Measurements from ENCODE around the gene SSTR3.

SSTR3 gene

GRCh38 chr22:37231406-37232139 lies 19.3 kb upstream of the SSTR3 start:
- Histone ChIP-seq H3K27ac (ENCODE audit: low read length) (no peak overlapping the region), H3K36me3 (ENCODE audit: control insufficient read depth in 1 of 2, insufficient read depth in 2 of 2, low read length in 2 of 2) (no peaks in the 10 kb centered on the region), H3K4me3 (ENCODE audit: low read depth in 1 of 2, low read length in 2 of 2) (no peak overlapping the region), H3K9me3 (ENCODE audit: control insufficient read depth in 1 of 2, low read length in 2 of 2) (no peaks in the 10 kb centered on the region), H3K27me3 (ENCODE audit: low read depth, low read length) (no peaks in the 10 kb centered on the region), H3K4me1 (ENCODE audit: control insufficient read depth in 1 of 2, insufficient read depth in 2 of 2, low read length in 2 of 2) (peaks cover 4 to 10% of the 10 kb centered on the region in 2 donors)

DNA sequence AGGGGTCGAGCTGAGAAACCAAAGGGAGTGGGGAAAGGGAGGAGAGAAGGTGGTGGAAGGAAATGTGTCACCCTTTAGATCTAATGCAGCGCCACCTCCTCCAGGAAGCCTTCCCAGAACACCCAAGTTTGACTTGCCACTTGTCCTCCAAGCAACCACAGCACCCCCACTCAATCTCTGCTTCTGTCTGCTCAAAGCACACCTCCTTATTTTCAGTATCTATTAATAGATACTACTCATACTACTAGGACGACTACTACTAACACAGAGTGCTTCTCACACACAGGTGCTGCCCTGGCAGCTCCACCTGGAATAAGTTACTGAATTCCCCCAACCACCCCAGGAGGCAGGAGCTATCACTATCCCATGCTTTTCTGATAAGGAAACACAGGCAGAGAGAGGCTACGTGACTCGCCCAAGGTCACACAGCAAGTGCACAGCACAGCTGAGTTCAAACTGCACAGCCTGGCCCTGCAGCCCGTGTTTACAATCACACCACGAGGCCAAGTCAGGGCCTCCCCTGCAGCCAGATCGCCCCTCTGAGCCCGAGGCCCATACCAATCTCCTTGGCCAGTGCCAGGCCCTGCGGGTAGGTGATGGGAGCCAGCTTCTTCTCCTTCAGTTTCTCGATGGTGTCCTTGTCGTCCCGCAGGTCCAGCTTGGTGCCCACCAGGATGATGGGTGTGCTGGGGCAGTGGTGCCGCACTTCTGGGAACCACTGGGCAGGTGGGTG lies 18.6 kb upstream of the SSTR3 start:
- H3K9me3 ChIP-seq (ENCODE audit: control insufficient read depth in 1 of 2, low read length in 2 of 2) = no peaks in the 10 kb centered on the region
- no peak overlapping the region for H3K27ac ChIP-seq (ENCODE audit: low read length)
- peaks cover 4 to 10% of the 10 kb centered on the region in 2 donors for H3K4me1 ChIP-seq (ENCODE audit: control insufficient read depth in 1 of 2, insufficient read depth in 2 of 2, low read length in 2 of 2)
- H3K4me3 ChIP-seq (ENCODE audit: low read depth in 1 of 2, low read length in 2 of 2) = no peak overlapping the region
- no peaks in the 10 kb centered on the region for H3K36me3 ChIP-seq (ENCODE audit: control insufficient read depth in 1 of 2, insufficient read depth in 2 of 2, low read length in 2 of 2)
- H3K27me3 ChIP-seq (ENCODE audit: low read depth, low read length) = no peaks in the 10 kb centered on the region

DNA sequence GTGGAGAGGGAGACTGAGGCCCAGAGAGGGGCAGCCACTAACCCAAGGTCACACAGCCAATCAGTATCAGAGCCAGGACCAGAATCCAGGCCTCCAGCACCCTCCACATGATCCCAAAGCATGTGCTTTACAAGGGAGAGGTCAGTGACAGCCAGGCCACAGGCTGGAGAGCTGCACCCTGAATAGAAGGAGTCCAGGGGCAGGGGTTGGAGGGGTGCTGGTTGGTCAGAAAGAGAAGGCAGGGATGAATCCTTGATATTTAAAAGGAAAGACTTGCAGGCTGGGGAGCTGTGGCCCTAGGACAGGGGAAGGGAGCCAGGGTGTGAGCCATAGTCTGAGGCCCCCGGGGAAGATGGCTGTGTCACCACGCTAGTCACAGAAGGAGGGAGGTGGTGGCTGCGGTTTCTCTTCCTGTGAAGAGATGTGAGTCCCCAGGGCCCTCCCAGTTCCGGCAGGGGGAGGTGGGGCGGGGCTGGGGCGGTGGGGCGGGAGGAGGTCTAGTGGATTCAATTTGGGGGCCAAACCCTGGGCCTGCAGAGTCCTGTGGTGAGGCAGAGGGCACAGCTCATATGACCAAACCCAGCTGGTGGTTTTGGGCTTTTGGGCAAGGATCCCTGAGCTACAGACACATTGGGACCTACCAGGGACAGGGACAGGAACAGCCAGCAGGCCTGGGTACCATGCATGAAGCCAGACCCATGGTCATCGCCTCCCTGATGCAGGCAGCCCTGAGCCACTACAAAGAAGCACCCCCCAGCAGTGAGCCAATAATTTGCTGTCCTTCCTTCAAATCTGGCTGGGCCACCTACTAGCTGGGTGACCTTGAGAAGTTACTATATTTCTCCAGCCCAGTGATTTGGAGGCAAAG lies 17.8 kb upstream of the SSTR3 start:
- peaks cover 4 to 10% of the 10 kb centered on the region in 2 donors for H3K4me1 ChIP-seq (ENCODE audit: control insufficient read depth in 1 of 2, insufficient read depth in 2 of 2, low read length in 2 of 2)
- H3K9me3 ChIP-seq (ENCODE audit: control insufficient read depth in 1 of 2, low read length in 2 of 2) = no peaks in the 10 kb centered on the region
- H3K36me3 ChIP-seq (ENCODE audit: control insufficient read depth in 1 of 2, insufficient read depth in 2 of 2, low read length in 2 of 2) = no peaks in the 10 kb centered on the region
- H3K27ac ChIP-seq (ENCODE audit: low read length) = peak overlapping the region; percentile 72
- H3K4me3 ChIP-seq (ENCODE audit: low read depth in 1 of 2, low read length in 2 of 2) = no peak overlapping the region
- H3K27me3 ChIP-seq (ENCODE audit: low read depth, low read length) = no peaks in the 10 kb centered on the region

DNA sequence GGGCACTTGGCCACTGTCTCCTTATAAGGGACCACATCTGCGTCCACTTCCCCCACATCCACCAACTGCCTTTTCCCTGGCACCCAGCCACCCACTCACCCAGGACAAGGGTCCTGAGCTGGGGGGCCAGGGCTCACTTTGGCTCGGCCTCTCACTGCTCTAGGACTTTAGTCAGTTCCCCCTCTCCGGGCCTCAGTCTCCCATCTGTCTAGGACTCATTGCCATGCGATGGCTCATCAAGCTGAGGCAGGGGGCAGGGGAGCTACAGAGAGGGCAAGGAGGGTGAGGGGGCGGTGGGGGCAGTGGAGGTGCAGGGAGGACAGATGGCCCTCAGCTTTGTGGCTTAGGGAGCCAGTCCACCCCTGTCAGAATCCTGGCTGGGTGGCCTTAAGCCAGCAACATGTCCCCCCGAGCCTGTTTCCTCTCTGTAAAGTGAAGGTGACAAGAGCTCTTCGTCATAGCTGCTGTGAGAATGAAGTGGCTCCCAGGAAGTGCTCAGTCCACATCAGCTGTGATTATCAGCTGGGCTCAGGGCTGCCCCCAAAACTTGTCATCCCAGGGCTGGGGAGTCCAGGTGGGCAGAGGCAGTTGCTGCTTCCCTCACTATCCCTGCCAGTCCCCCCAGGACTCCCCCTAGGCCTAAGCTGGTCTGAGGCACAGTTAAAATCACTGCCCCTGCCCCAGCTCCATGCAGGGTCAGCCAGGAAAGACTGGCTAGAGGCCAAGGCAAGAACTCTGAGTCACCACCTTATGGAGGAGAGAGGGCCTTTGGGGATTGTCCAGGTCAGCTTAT lies 16.9 kb upstream of the SSTR3 start:
- Histone ChIP-seq H3K27me3 (ENCODE audit: low read depth, low read length) (no peaks in the 10 kb centered on the region), H3K36me3 (ENCODE audit: control insufficient read depth in 1 of 2, insufficient read depth in 2 of 2, low read length in 2 of 2) (no peaks in the 10 kb centered on the region), H3K9me3 (ENCODE audit: control insufficient read depth in 1 of 2, low read length in 2 of 2) (no peaks in the 10 kb centered on the region), H3K4me1 (ENCODE audit: control insufficient read depth in 1 of 2, insufficient read depth in 2 of 2, low read length in 2 of 2) (peaks cover 4 to 10% of the 10 kb centered on the region in 2 donors), H3K27ac (ENCODE audit: low read length) (peak overlapping the region; percentile 72), H3K4me3 (ENCODE audit: low read depth in 1 of 2, low read length in 2 of 2) (no peak overlapping the region)

DNA sequence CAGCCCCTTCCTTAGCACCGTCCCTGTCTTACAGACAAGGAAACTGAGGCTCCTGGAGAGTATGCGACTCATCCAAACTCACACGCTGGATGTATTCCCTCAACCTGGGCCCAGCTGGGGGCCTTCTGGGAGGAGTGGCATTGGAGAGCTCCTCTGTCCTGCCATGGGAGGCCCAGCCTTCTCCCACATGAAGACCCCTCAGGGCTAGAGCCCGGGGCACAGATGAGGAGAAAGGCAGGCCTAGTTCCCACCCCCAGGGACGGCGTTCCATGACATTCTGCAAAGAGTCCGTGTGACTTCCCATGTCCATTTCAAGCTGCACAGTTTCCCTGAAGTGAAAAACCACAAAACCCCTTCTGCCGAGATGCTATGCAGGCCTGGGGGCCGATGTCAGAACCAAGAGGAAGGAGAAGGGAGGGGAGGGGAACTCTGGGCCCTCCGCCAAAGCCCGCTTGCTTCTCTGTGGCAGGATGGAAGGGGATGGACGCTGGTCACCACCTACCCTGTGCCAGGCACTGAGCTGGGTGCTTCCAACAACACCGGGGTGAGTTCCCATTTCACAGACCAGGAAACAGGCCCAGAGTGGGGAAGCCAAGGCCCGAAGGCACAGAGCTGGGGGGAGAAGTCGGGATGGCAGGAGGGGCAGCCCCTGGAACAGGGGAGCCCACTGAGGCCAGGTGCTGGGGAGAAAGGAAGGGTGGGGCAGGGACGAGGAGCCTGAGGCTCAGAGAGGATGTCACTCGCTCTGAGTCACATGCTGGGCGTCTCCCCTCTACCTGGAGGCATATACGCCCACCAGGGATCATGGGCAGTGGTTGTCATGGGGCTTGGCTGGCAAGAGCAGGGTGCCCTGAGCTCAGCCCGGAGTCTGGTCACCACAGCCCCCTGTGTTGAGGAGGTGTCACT lies 16.1 kb upstream of the SSTR3 start:
- Histone ChIP-seq H3K4me1 (ENCODE audit: control insufficient read depth in 1 of 2, insufficient read depth in 2 of 2, low read length in 2 of 2) (peaks cover 4 to 10% of the 10 kb centered on the region in 2 donors), H3K9me3 (ENCODE audit: control insufficient read depth in 1 of 2, low read length in 2 of 2) (no peaks in the 10 kb centered on the region), H3K27ac (ENCODE audit: low read length) (peak overlapping the region; percentile 23), H3K27me3 (ENCODE audit: low read depth, low read length) (no peaks in the 10 kb centered on the region), H3K4me3 (ENCODE audit: low read depth in 1 of 2, low read length in 2 of 2) (no peak overlapping the region), H3K36me3 (ENCODE audit: control insufficient read depth in 1 of 2, insufficient read depth in 2 of 2, low read length in 2 of 2) (no peaks in the 10 kb centered on the region)

- Histone ChIP-seq H3K4me1 (ENCODE audit: control insufficient read depth in 1 of 2, insufficient read depth in 2 of 2, low read length in 2 of 2) (peaks cover 4 to 10% of the 10 kb centered on the region in 2 donors), H3K9me3 (ENCODE audit: control insufficient read depth in 1 of 2, low read length in 2 of 2) (no peaks in the 10 kb centered on the region), H3K36me3 (ENCODE audit: control insufficient read depth in 1 of 2, insufficient read depth in 2 of 2, low read length in 2 of 2) (no peaks in the 10 kb centered on the region), H3K27ac (ENCODE audit: low read length) (no peak overlapping the region), H3K4me3 (ENCODE audit: low read depth in 1 of 2, low read length in 2 of 2) (no peak overlapping the region), H3K27me3 (ENCODE audit: low read depth, low read length) (no peaks in the 10 kb centered on the region)
Observed at GRCh38 chr22:37226514-37226913, 14.2 kb upstream of the SSTR3 start.

DNA sequence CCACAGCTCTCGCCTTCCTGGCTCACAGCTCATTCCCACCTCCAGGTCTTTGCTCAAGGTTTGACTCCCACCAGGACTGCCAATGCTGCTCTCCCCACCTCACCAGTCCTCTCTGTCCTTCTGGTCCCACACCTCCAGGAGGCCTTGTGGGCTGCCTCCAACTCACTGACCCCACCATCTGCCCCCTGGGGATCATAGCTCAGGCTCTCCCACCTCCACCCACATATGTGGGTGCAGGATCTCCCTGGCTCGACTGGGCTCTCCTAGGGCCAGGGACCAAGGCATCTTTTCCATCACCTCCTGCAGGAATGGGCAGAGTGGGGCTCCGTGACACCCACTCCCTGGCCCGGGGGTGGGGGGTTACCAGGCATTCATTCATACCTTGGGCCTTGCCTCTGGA lies 13.8 kb upstream of the SSTR3 start:
- Histone ChIP-seq H3K4me1 (ENCODE audit: control insufficient read depth in 1 of 2, insufficient read depth in 2 of 2, low read length in 2 of 2) (peaks cover 4 to 10% of the 10 kb centered on the region in 2 donors), H3K36me3 (ENCODE audit: control insufficient read depth in 1 of 2, insufficient read depth in 2 of 2, low read length in 2 of 2) (no peaks in the 10 kb centered on the region), H3K27me3 (ENCODE audit: low read depth, low read length) (no peaks in the 10 kb centered on the region), H3K4me3 (ENCODE audit: low read depth in 1 of 2, low read length in 2 of 2) (no peak overlapping the region), H3K9me3 (ENCODE audit: control insufficient read depth in 1 of 2, low read length in 2 of 2) (no peaks in the 10 kb centered on the region), H3K27ac (ENCODE audit: low read length) (no peak overlapping the region)

GRCh38 chr22:37225481-37225880 lies 13.2 kb upstream of the SSTR3 start:
- H3K36me3 ChIP-seq (ENCODE audit: control insufficient read depth in 1 of 2, insufficient read depth in 2 of 2, low read length in 2 of 2) = no peaks in the 10 kb centered on the region
- no peaks in the 10 kb centered on the region for H3K9me3 ChIP-seq (ENCODE audit: control insufficient read depth in 1 of 2, low read length in 2 of 2)
- H3K4me1 ChIP-seq (ENCODE audit: control insufficient read depth in 1 of 2, insufficient read depth in 2 of 2, low read length in 2 of 2) = peaks cover 4 to 10% of the 10 kb centered on the region in 2 donors
- no peak overlapping the region for H3K4me3 ChIP-seq (ENCODE audit: low read depth in 1 of 2, low read length in 2 of 2)
- H3K27ac ChIP-seq (ENCODE audit: low read length) = no peak overlapping the region
- H3K27me3 ChIP-seq (ENCODE audit: low read depth, low read length) = no peaks in the 10 kb centered on the region

- Histone ChIP-seq H3K36me3 (ENCODE audit: control insufficient read depth in 1 of 2, insufficient read depth in 2 of 2, low read length in 2 of 2) (no peaks in the 10 kb centered on the region), H3K4me3 (ENCODE audit: low read depth in 1 of 2, low read length in 2 of 2) (no peak overlapping the region), H3K4me1 (ENCODE audit: control insufficient read depth in 1 of 2, insufficient read depth in 2 of 2, low read length in 2 of 2) (peaks cover 4 to 10% of the 10 kb centered on the region in 2 donors), H3K27ac (ENCODE audit: low read length) (no peak overlapping the region), H3K27me3 (ENCODE audit: low read depth, low read length) (no peaks in the 10 kb centered on the region), H3K9me3 (ENCODE audit: control insufficient read depth in 1 of 2, low read length in 2 of 2) (no peaks in the 10 kb centered on the region)
Observed at GRCh38 chr22:37224757-37225420, 12.6 kb upstream of the SSTR3 start.
